ENCODE data around the gene NUPR1.

NUPR1 gene

DNA sequence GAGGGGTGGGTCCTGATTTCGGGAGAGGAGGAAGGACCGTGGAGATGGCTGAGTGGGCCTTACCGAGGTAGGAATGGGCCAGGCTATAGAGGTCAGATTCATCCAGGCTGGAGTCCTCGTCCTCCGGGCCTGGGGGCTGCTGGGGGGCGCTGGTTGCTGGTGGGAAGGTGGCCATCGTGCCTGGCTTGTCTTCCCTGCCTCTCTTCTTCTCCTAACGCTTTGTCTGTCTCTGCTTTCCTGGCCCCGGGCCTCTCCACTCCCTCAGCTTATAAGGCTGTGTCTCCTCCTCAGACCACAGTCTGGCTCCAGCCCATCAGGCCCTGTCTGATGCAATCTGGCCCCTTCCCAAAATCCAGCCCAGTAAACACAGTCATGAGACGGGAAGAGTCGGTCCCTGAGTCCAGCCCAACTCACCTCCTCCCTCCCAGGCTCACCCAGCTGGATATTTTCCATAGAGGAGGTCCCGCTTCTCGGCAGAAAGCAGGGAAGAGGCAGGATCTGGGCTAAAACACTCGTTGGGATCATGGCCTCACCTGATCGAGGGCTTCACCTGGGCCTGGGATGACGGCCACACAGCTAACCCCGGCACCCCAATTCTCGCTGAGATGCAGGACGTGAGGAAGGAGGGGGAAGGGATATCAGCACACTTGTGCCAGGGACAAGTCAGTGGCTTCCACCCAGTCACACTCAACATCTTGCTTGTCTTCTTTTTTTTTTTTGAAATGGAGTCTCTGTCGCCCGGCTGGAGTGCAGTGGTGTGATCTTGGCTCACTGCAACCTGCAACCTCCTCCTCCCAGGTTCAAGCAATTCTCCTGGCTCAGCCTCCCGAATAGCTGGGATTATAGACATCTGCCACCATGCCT, at the start of gene NUPR1 (continued):
- TF ChIP-seq ZNF558 (tag by site-specific recombination; IDR thresholded peaks at IDR 0.05) (peak; percentile 46; the same call in 1 of the 2 replicates), ZNF701 (tag by site-specific recombination; IDR thresholded peaks at IDR 0.05) (0 out of 2 replicates have a peak, but pooled peaks have one; percentile 7), ZNF155 (tag by site-specific recombination; IDR thresholded peaks at IDR 0.05) (no peak), ZNF600 (tag by site-specific recombination; IDR thresholded peaks at IDR 0.05) (peak; percentile 53; the same call in 1 of the 2 replicates), ZNF76 (tag by site-specific recombination; IDR thresholded peaks at IDR 0.05; ENCODE audit: borderline replicate concordance, low read depth) (peak; percentile 41; the same call in 1 of the 2 replicates), ZBTB17 (tag by site-specific recombination; IDR thresholded peaks at IDR 0.05) (peak; percentile 94), ZNF791 (tag by site-specific recombination; IDR thresholded peaks at IDR 0.05) (0 out of 2 replicates have a peak, but pooled peaks have one; percentile 4), SP2 (tag by site-specific recombination; IDR thresholded peaks at IDR 0.05) (peak; percentile 30), ZNF660 (tag by site-specific recombination; IDR thresholded peaks at IDR 0.05) (peak; percentile 94)
- TF ChIP-seq, protein P1, sequence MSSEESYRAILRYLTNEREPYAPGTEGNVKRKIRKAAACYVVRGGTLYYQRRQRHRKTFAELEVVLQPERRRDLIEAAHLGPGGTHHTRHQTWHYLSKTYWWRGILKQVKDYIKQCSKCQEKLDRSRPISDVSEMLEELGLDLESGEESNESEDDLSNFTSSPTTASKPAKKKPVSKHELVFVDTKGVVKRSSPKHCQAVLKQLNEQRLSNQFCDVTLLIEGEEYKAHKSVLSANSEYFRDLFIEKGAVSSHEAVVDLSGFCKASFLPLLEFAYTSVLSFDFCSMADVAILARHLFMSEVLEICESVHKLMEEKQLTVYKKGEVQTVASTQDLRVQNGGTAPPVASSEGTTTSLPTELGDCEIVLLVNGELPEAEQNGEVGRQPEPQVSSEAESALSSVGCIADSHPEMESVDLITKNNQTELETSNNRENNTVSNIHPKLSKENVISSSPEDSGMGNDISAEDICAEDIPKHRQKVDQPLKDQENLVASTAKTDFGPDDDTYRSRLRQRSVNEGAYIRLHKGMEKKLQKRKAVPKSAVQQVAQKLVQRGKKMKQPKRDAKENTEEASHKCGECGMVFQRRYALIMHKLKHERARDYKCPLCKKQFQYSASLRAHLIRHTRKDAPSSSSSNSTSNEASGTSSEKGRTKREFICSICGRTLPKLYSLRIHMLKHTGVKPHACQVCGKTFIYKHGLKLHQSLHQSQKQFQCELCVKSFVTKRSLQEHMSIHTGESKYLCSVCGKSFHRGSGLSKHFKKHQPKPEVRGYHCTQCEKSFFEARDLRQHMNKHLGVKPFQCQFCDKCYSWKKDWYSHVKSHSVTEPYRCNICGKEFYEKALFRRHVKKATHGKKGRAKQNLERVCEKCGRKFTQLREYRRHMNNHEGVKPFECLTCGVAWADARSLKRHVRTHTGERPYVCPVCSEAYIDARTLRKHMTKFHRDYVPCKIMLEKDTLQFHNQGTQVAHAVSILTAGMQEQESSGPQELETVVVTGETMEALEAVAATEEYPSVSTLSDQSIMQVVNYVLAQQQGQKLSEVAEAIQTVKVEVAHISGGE (tag by site-specific recombination; conservative IDR thresholded peaks at IDR 0.05; ENCODE audit: low read depth) = no peak
- TF ChIP-seq, protein P2, sequence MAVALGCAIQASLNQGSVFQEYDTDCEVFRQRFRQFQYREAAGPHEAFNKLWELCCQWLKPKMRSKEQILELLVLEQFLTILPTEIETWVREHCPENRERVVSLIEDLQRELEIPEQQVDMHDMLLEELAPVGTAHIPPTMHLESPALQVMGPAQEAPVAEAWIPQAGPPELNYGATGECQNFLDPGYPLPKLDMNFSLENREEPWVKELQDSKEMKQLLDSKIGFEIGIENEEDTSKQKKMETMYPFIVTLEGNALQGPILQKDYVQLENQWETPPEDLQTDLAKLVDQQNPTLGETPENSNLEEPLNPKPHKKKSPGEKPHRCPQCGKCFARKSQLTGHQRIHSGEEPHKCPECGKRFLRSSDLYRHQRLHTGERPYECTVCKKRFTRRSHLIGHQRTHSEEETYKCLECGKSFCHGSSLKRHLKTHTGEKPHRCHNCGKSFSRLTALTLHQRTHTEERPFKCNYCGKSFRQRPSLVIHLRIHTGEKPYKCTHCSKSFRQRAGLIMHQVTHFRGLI (tag by site-specific recombination; IDR thresholded peaks at IDR 0.05) = peak; percentile 91; the same call in 1 of the 2 replicates

DNA sequence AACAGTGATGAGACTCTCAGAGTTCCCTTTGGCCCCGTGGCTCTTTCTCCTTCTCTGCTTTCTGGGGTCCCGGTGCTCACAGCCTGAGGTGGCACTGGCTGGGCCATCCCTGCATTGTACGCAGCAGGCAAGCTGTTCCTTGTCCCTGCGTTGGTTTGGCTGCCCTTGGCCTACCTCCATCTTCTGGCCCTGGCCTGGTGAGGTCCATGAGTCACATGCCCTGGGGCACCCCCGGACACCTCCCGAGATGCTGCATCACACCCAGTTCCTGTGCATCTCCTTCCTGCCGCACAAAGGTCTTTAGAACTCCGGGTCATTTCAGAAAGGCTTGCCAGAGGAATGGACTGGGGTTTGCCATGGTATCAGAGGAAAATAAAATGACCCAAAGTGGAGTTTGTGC, 48.6 kb upstream of the NUPR1 start:
- TF ChIP-seq, protein P3, sequence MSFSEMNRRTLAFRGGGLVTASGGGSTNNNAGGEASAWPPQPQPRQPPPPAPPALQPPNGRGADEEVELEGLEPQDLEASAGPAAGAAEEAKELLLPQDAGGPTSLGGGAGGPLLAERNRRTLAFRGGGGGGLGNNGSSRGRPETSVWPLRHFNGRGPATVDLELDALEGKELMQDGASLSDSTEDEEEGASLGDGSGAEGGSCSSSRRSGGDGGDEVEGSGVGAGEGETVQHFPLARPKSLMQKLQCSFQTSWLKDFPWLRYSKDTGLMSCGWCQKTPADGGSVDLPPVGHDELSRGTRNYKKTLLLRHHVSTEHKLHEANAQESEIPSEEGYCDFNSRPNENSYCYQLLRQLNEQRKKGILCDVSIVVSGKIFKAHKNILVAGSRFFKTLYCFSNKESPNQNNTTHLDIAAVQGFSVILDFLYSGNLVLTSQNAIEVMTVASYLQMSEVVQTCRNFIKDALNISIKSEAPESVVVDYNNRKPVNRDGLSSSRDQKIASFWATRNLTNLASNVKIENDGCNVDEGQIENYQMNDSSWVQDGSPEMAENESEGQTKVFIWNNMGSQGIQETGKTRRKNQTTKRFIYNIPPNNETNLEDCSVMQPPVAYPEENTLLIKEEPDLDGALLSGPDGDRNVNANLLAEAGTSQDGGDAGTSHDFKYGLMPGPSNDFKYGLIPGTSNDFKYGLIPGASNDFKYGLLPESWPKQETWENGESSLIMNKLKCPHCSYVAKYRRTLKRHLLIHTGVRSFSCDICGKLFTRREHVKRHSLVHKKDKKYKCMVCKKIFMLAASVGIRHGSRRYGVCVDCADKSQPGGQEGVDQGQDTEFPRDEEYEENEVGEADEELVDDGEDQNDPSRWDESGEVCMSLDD (tag by site-specific recombination; IDR thresholded peaks at IDR 0.05) = no peak
- TF ChIP-seq ZSCAN23 (tag by site-specific recombination; IDR thresholded peaks at IDR 0.05) (no peak), YY2 (tag by site-specific recombination; IDR thresholded peaks at IDR 0.05) (no peak), GLI4 (tag by site-specific recombination; IDR thresholded peaks at IDR 0.05) (no peak)

More for the DNA sequence above, 48.6 kb upstream of the NUPR1 start:
- H3K27ac ChIP-seq (ENCODE audit: extremely low read depth, low read depth, low read length) = no peak overlapping the region
- H3K4me3 ChIP-seq (ENCODE audit: low read depth, low read length) = no peak overlapping the region
- ChIA-PET POLR2A (no interaction called here), CTCF (no interaction called here)
- no peaks in the 10 kb centered on the region for H3K4me1 ChIP-seq (ENCODE audit: control insufficient read depth, insufficient read depth, low read length)
- H3K9me3 ChIP-seq (ENCODE audit: control insufficient read depth, insufficient read depth, low read depth, low read length) = no peaks in the 10 kb centered on the region
- peaks cover 0 to 44% of the 10 kb centered on the region in 2 experiments; a peak in 2 of 3 replicates for H3K36me3 ChIP-seq (ENCODE audit: control insufficient read depth in 2 of 2, insufficient read depth in 1 of 2, low read length in 2 of 2)

All from HEK293 (cell line).